Activated T-helper 2 cell treated with anti-CD3 and anti-CD28 coated beads, Interferon-gamma antibody, Interleukin-2, Interleukin-4, amounts not matched to agents 10 μg/mL and 5 μg/mL and 100 μg/mL, durations not matched to agents 14 hours and 24 hours and 36 hours (primary cell): ENCODE data around the gene SERINC2. TPM values are rescaled to one million over a fixed set of nuclear protein-coding genes. Genes with fewer than 3 reads are reported as not detected.
"Not testable (repeated sequence)": the region's sequence is repeated elsewhere in the genome, so short reads cannot be mapped to it uniquely, and the experiment has no call there.

Experiments
- DNase-seq: peaks from one replicate; pipeline ENCODE4 v3.0.0; 2021; ENCODE audit warnings: low spot score
- H3K27ac Mint-ChIP-seq: one replicate; pipeline ENCODE4 v1.8.0; 2021; ENCODE audit warnings: mixed read lengths
- H3K27me3 Mint-ChIP-seq: one replicate; pipeline ENCODE4 v1.8.0; 2021; ENCODE audit warnings: low read depth, mixed read lengths
- H3K36me3 Mint-ChIP-seq: one replicate; pipeline ENCODE4 v1.8.0; 2021; ENCODE audit warnings: low read depth, mixed read lengths
- H3K4me1 Mint-ChIP-seq: one replicate; pipeline ENCODE4 v1.8.0; 2021; ENCODE audit warnings: low read depth, mixed read lengths
- H3K4me3 Mint-ChIP-seq: one replicate; pipeline ENCODE4 v1.8.0; 2021; ENCODE audit warnings: low read depth, mild to moderate bottlenecking, moderate library complexity, mixed read lengths
- H3K9me3 Mint-ChIP-seq: one replicate; pipeline ENCODE4 v1.8.0; 2021; ENCODE audit warnings: mixed read lengths
- intact Hi-C: fragments of 100-400 bp; cut with micrococcal nuclease; formaldehyde crosslinking; loops from one replicate; pipeline ENCODE4 v1.15.1; 2023
- total RNA-seq: library from RNA; stranded (reverse); gene quantifications from 2 replicates; pipeline ENCODE4 v1.2.3, GENCODE V29; 2022

SERINC2 gene
- total RNA-seq, 1 donor from 2014 or later, result 0.27 TPM

DNA sequence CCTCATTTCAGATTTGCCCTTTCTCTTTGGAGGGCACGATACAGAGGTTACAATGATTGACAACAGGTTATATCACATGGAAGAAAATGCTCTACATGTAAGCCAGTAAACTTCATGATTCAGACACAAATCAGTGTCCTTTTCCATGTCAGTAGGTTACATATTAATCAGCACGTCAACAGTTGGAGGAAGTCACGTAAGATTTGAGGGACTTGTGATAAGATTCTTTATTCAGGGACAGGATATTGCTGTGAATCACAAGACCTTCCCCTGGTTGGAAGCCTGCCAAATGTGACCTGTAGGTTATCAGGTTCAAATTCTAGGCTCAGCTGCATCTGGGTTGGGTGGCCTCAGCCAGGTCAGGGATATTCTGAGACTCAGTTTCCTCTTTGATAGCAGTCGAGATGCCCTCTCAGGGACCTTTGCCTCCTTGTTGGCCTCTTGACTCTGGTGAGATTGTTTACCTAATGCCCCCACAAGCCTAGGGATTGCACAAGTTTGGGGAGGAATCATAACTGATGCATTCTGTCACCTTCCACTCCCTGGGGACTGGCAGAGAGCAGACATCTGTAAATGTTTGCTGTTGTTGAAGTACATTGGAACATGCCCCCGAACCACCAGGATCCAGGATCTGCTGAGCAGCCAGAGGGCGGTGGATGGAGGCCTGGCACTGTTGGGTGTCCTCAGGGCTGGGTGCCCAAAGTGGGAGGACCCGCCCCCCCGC lies 31.9 kb downstream of the SERINC2 start:
- Mint-ChIP-seq H3K27me3 (no peaks in the 10 kb centered on the region), H3K36me3 (no peaks in the 10 kb centered on the region), H3K4me3 (no peak overlapping the region), H3K4me1 (no peaks in the 10 kb centered on the region), H3K27ac (no peak overlapping the region), H3K9me3 (no peaks in the 10 kb centered on the region)
- intact Hi-C loops, result no loop called here
- DNase-seq, result no peak

DNA sequence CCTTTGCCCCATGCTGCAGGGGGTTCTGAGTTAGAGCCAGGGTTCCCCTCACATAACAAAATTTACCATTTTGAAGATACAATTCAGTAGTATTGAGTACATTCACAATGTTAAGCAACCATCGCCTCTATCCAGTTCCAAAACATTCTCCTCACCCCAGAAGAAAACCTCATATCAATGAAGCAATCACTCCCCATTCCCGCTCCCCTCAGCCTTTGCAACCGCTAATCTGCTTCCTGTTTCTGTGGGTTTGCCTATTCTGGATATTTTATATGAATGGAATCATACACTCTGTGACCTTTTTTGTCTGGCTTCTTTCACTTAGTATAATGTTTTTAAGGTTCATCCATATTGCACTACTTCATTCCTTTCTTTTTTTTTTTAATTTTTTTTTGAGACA lies 32.9 kb downstream of the SERINC2 start:
- H3K9me3 Mint-ChIP-seq, result no peaks in the 10 kb centered on the region
- no peaks in the 10 kb centered on the region for H3K4me1 Mint-ChIP-seq
- H3K27me3 Mint-ChIP-seq, result no peaks in the 10 kb centered on the region
- H3K4me3 Mint-ChIP-seq, result no peak overlapping the region
- no peak overlapping the region for H3K27ac Mint-ChIP-seq
- intact Hi-C loops, result no loop called here
- DNase-seq, result no peak
- H3K36me3 Mint-ChIP-seq, result no peaks in the 10 kb centered on the region

DNA sequence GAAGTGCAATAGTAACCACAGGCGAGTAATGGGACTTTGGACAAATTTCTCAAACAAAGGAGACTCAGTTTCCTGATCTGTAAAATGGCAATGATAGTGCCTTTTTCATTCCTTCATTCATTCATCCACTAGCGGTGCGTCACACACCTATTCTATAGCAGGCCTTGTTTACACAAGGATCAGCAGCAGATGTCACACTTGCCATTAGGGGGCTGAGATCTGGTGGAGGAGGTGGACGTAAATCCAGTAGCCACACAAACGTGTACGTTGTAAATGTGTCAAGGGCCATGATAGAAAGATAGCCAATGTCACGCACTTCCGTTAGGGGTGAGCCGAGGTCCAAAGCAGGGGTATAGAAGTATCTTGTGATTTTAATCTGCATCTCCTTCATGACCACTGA lies 34.2 kb downstream of the SERINC2 start:
- Mint-ChIP-seq H3K4me3 (no peak overlapping the region), H3K4me1 (no peaks in the 10 kb centered on the region), H3K36me3 (no peaks in the 10 kb centered on the region), H3K27ac (no peak overlapping the region), H3K9me3 (peaks cover under 1% of the 10 kb centered on the region), H3K27me3 (no peaks in the 10 kb centered on the region)
- intact Hi-C loops, result no loop called here
- DNase-seq, result no peak

DNA sequence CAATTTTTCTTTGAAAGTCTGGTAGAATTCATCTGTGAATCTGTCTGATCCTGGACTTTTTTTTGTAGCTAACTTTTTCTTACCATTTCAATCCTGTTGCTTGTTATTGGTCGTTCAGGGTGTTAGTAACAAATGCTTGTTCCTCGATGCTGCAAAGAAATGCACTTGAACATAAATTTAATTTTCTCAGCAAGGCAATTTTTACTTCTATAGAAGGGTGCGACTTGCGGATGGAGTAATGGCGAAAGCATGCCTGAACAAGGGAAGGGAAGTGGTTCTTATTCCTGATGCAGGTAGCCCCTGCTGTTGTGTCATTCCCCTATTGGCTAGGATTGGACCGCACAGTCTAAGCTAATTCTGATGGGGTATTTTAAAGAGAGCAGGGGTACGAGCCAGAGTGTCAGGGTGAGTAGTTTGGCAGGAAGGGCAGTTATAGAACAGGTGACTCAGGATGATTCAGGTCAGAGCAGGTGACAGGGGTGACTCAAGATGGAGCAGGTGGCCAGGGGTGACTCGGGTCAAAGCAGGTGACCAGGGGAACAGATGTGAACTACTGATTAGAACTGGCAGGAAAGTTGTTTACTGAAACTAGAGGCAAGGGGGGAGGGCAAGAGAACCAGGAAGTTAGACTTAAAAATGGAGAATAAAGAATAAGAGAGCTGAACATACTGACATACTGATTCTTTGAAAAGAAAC lies 40.5 kb downstream of the SERINC2 start:
- peaks cover 39% of the 10 kb centered on the region for H3K9me3 Mint-ChIP-seq
- no peak for DNase-seq
- no peaks in the 10 kb centered on the region for H3K27me3 Mint-ChIP-seq
- intact Hi-C loops, result no loop called here
- H3K36me3 Mint-ChIP-seq, result peaks cover under 1% of the 10 kb centered on the region
- H3K4me3 Mint-ChIP-seq, result no peak overlapping the region
- H3K27ac Mint-ChIP-seq, result no peak overlapping the region
- no peaks in the 10 kb centered on the region for H3K4me1 Mint-ChIP-seq

DNA sequence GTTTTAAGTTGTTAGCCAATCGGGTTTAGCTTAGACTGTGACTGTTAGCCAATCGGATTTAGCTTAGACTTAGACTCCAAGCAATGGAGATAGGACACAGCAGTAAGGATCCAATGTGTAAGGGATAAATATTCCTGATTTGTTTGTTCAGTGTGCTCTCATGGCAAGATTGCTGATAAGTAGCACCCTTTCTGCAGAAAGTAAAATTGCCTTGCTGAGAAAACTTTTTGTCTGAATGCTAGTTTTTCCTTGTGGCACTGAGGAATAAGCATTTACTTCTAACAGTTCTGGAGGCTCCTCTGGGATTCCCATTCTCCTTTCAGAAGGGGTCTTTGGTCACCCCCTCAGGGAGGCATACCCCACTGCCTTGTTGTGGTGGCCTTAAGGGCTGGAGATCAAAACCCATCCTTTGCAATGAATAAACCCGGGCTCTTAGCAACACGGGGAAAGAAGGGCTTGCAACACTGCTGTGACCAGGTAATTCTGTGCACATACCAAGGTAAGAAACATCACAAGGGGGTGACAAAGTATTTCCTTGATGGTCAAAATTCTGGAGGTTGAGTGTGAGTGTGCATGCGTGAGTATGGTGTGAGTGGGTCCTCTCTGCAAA lies 45.4 kb downstream of the SERINC2 start:
- Mint-ChIP-seq H3K36me3 (peaks cover 4% of the 10 kb centered on the region), H3K4me3 (no peak overlapping the region), H3K27me3 (peaks cover 18% of the 10 kb centered on the region), H3K4me1 (no peaks in the 10 kb centered on the region), H3K27ac (no peak overlapping the region), H3K9me3 (peaks cover 47% of the 10 kb centered on the region)
- DNase-seq, result no peak
- intact Hi-C loops, result no loop called here

DNA sequence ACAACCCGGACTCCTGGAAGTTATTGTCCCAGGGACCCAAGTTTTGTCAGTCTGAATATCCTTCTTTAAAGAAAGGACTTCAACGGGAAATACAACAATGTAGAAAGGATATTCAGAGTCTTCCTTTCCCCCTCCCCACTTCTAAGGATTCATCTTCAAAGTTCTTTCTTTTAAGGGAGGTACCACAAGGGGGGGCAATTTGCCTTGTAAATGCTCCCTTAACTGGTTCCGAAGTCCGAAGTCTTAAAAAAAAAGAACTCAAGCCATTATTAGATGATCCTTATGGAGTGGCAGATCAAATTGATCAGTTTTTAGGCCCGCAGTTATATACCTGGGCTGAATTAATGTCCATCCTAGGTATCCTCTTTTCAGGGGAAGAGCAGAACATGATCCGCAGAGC lies 47.0 kb downstream of the SERINC2 start:
- Mint-ChIP-seq H3K27me3 (peaks cover 19% of the 10 kb centered on the region), H3K4me3 (no peak overlapping the region), H3K9me3 (peaks cover 41% of the 10 kb centered on the region), H3K4me1 (no peaks in the 10 kb centered on the region), H3K27ac (no peak overlapping the region), H3K36me3 (peaks cover 4% of the 10 kb centered on the region)
- no peak for DNase-seq
- intact Hi-C loops, result no loop called here

DNA sequence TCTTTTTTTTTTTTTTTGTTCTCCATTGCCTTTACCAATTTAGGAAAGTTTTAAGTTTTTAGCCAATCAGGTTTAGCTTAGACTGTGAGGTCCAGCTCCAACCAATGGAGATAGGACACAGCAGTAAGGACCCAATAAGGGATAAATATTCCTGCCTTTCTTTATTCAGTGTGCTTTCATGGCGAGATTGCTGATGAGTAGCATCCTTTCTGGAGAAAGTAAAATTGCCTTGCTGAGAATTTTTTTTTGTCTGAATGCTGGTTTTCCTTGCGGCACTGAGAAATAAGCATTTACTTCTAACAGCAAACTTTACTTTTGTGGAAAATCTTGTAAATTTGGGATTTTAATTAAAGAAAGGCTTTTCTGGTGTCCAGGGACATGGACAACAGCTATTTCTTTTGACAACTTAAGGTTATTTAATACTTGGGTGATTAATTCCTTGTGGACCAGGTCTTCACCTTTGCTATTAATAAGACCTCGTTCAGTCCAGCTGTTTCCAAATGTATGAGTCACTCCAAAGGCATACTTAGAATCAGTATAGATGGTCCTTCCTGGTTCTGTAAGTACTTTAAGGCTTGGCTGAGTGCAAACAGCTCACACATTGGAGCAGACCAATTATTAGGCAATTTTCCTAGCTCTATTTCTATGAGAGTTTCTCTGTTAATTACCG lies 54.1 kb downstream of the SERINC2 start:
- peaks cover 7% of the 10 kb centered on the region for H3K4me1 Mint-ChIP-seq

DNA sequence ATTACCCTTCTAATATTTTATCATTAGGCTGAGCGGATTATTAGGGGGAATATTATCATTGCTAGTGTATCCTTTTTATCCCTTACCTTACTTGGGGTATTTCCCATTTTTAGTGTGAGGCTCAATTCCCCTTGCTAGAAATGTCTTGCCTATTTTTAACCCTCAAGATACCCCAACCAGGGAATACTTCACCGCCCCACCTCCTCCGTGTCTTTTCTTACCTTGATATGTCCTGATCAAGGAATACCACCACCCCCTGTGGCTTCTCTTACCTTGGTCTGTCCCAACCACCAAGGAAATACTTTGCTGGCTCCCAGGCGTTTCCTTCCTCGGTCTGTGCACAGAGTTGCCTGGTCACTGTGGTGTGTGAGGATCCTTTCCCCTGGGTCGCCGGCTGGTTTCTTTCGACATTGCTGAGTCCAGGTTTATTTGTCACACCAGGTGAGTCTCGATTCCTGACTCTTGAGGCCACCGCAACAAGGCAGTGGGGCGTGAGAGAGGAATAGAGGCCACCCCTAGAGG lies 57.8 kb downstream of the SERINC2 start:
- no peak for DNase-seq
- Mint-ChIP-seq H3K4me3 (no peak overlapping the region), H3K27ac (no peak overlapping the region), H3K4me1 (peaks cover 9% of the 10 kb centered on the region), H3K27me3 (peaks cover 7% of the 10 kb centered on the region), H3K36me3 (no peaks in the 10 kb centered on the region), H3K9me3 (peaks cover 4% of the 10 kb centered on the region)
- intact Hi-C loops, result no loop called here

More for the DNA sequence above, 54.1 kb downstream of the SERINC2 start:
- Mint-ChIP-seq H3K4me3 (no peak overlapping the region), H3K9me3 (peaks cover 4% of the 10 kb centered on the region), H3K36me3 (no peaks in the 10 kb centered on the region), H3K27ac (no peak overlapping the region), H3K27me3 (peaks cover 6% of the 10 kb centered on the region)
- intact Hi-C loops, result no loop called here
- DNase-seq, result no peak

DNA sequence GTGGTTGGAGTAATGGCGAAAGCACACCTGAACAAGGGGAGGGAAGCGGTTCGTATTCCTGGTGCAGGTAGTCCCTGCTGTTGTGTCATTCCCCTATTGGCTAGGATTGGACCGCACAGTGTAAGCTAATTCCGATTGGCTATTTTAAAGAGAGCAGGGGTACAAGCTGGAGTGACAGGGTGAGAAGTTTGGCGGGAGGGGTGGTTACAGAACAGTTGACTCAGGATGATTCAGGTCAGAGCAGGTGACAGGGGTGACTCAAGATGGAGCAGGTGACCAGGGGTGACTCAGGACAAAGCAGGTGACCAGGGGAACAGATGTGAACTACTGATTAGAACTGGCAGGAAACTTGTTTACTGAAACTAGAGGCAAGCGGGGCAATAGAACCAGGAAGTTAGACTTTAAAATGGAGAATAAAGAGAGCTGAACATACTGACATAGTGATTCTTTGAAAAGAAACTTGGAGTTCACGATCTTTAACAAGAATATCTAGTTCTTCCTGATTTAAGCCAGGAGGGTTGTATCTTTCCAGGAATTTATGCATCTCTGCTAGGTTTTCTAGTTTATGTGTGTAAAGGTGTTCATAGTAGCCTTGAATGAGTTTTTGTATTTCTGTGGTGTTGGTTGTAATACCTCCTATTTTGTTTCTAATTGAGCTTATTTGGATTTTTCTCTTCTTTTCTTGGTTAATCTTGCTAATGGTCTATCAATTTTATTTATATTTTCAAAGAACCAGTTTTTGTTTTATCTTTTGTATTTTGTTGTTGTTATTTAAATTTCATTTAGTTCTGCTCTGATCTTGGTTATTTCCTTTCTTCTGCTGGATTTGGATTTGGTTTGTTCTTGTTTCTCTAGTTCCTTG lies 58.7 kb downstream of the SERINC2 start:
- DNase-seq, H3K4me1 Mint-ChIP-seq, H3K4me3 Mint-ChIP-seq, H3K27ac Mint-ChIP-seq, H3K9me3 Mint-ChIP-seq, H3K36me3 Mint-ChIP-seq, intact Hi-C loops: not testable (repeated sequence)
- peaks cover 15% of the 10 kb centered on the region for H3K27me3 Mint-ChIP-seq

DNA sequence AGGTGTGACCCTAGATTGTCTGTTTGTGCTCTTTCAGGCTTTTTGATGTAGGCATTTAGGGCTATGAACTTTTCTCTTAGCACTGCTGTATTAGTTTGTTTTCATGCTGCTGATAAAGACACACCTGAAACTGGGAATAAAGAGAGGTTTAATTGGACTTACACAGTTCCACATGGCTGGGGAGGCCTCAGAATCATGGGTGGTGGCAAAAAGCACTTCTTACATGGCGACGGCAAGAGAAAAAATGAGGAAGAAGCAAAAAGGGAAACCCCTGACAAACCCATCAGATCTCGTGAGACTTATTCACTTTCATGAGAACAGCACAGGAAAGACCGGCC lies 59.3 kb downstream of the SERINC2 start:
- H3K27ac Mint-ChIP-seq, intact Hi-C loops, H3K9me3 Mint-ChIP-seq, H3K4me3 Mint-ChIP-seq, H3K36me3 Mint-ChIP-seq, DNase-seq: not testable (repeated sequence)
- Mint-ChIP-seq H3K4me1 (peaks cover 12% of the 10 kb centered on the region), H3K27me3 (peaks cover 15% of the 10 kb centered on the region)

DNA sequence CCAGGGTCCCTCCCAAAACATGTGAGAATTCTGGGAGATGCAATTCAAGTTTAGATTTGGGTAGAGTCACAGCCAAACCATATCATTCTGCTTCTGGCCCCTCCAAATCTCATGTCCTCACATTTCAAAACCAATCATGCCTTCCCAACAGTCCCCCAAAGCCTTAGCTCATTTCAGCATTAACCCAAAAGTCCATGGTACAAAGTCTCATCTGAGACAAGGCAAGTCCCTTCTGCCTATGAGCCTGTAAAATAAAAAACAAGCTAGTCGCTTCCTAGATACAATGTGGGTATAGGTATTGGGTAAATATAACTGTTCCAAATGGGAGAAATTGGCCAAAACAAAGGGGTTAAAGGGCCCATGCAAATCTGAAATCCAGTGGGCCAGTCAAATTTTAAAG lies 59.7 kb downstream of the SERINC2 start:
- DNase-seq, intact Hi-C loops, H3K9me3 Mint-ChIP-seq, H3K27ac Mint-ChIP-seq, H3K4me3 Mint-ChIP-seq, H3K36me3 Mint-ChIP-seq: not testable (repeated sequence)
- peaks cover 15% of the 10 kb centered on the region for H3K27me3 Mint-ChIP-seq
- H3K4me1 Mint-ChIP-seq, result peaks cover 12% of the 10 kb centered on the region

DNA sequence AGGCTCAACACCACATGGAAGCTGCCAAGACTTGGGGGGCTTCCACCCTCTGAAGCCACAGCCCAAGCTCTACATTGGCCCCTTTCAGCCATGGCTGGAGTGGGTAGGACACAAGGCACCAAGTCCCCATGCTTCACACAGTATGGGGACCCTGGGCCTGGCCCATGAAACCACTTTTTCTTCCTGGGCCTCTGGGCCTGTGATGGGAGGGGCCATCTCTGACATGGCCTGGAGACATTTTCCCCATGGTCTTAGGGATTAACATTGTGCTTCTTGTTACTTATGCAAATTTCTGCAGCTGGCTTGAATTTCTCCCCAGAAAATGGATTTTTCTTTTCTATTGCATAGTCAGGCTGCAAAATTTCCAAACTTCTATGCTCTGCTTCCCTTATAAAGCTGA lies 60.5 kb downstream of the SERINC2 start:
- H3K4me3 Mint-ChIP-seq, H3K9me3 Mint-ChIP-seq, DNase-seq, H3K27ac Mint-ChIP-seq, H3K36me3 Mint-ChIP-seq, intact Hi-C loops: not testable (repeated sequence)
- Mint-ChIP-seq H3K4me1 (peaks cover 12% of the 10 kb centered on the region), H3K27me3 (peaks cover 15% of the 10 kb centered on the region)
